GM12872 (cell line): ENCODE data around the gene SV2B.

Experiments
- CTCF ChIP-seq: IDR thresholded peaks from 3 replicates; pipeline ENCODE4 v1.5.1; 2011; ENCODE audit warnings: low read depth, mild to moderate bottlenecking, low read length, moderate library complexity; ENCODE audit not compliant: insufficient read depth

SV2B gene

GRCh38 chr15:91338766-91339165 is 238.7 kb downstream of the SV2B start:
- TF ChIP-seq CTCF: no peak

GRCh38 chr15:91342097-91342496 is 242.0 kb downstream of the SV2B start:
- no peak for TF ChIP-seq CTCF

- TF ChIP-seq CTCF: no peak
These were observed 245.7 kb downstream of the SV2B start for GRCh38 chr15:91345736-91346135.

DNA sequence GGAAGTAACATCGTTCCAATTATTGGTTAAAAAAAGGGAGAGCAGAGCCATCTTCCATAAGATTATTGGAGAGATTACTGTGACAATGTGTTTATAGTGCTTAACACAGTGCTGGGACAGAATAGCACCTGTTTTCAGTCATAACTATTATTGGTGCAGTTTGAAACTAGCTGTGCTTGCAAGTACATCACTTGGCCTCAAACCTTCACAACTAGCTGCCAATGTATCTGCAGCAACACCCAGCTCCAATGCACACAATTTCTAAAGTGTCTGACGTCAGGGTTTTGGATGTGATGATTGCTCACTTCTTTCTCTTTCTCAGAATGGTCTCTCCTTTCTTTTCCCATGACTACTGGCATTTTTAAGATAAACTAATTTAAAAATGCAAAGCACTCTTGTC is 246.2 kb downstream of the SV2B start:
- no peak for TF ChIP-seq CTCF

GRCh38 chr15:91348752-91349500 is 248.9 kb downstream of the SV2B start:
- TF ChIP-seq CTCF: no peak
